ENCODE data around the gene ICOSLG.

The ICOSLG gene

GRCh38 chr21:44279354-44280260 lies 38.9 kb upstream of the ICOSLG start:
- FAIRE-seq: no peak
- no peak for DNase-seq (ENCODE audit: insufficient read length)
- TF ChIP-seq POLR2A (IDR thresholded peaks at IDR 0.05; ENCODE audit: low read depth, low read length) (no peak), POLR2AphosphoS5 (IDR thresholded peaks at IDR 0.05; ENCODE audit: low read depth, low read length) (no peak), TAF1 (IDR thresholded peaks at IDR 0.05; ENCODE audit: borderline replicate concordance, low read depth, low read length) (no peak)

DNA sequence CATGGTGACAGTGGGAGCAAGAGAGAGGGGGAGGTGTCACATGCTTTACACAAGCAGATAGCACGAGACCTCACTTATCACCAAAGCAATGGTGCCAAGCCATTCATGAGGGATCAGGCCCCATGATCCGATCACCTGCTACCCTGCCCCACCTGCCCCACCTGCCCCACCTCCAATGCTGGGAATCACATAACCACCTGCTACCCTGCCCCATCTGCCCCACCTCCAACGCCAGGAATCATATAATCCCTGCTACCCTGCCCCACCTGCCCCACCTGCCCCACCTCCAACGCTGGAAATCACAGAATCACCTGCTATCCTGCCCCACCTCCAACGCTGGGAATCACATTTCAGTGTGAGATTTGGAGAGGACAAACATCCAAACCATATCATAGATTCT lies 34.3 kb upstream of the ICOSLG start:
- DNase-seq (ENCODE audit: insufficient read length) (no peak), FAIRE-seq (no peak)
- TF ChIP-seq POLR2A (IDR thresholded peaks at IDR 0.05; ENCODE audit: low read depth, low read length) (no peak), POLR2AphosphoS5 (IDR thresholded peaks at IDR 0.05; ENCODE audit: low read depth, low read length) (no peak), TAF1 (IDR thresholded peaks at IDR 0.05; ENCODE audit: borderline replicate concordance, low read depth, low read length) (no peak)

DNA sequence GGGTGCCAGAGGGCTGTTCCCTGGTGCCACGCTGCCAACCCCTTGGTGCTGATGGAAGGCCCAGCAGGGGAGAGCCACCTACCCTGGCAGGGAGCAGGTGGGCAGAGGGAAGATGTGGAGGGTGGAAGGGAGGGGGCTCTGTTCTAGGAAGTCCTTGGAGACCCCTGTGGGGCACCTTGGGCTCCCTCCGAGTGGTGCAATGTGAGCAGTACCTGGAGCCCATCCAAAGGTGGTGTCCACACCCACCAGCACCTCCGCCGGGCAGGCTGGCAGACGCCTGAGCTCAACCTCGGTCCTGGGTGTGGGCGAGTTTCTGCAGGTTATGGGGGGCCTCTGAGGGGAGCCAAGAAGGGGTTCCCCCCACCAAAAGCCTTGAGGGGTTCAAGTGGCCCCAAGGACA lies 32.3 kb upstream of the ICOSLG start:
- FAIRE-seq (no peak), DNase-seq (ENCODE audit: insufficient read length) (no peak)
- TF ChIP-seq TAF1 (IDR thresholded peaks at IDR 0.05; ENCODE audit: borderline replicate concordance, low read depth, low read length): no peak
- TF ChIP-seq POLR2A (IDR thresholded peaks at IDR 0.05; ENCODE audit: low read depth, low read length): no peak
- TF ChIP-seq POLR2AphosphoS5 (IDR thresholded peaks at IDR 0.05; ENCODE audit: low read depth, low read length): no peak

- DNase-seq (ENCODE audit: insufficient read length) (no peak), FAIRE-seq (no peak)
- TF ChIP-seq TAF1 (IDR thresholded peaks at IDR 0.05; ENCODE audit: borderline replicate concordance, low read depth, low read length): no peak
- no peak for TF ChIP-seq POLR2A (IDR thresholded peaks at IDR 0.05; ENCODE audit: low read depth, low read length)
- TF ChIP-seq POLR2AphosphoS5 (IDR thresholded peaks at IDR 0.05; ENCODE audit: low read depth, low read length): no peak
Observed at GRCh38 chr21:44272284-44272858, 31.6 kb upstream of the ICOSLG start.

DNA sequence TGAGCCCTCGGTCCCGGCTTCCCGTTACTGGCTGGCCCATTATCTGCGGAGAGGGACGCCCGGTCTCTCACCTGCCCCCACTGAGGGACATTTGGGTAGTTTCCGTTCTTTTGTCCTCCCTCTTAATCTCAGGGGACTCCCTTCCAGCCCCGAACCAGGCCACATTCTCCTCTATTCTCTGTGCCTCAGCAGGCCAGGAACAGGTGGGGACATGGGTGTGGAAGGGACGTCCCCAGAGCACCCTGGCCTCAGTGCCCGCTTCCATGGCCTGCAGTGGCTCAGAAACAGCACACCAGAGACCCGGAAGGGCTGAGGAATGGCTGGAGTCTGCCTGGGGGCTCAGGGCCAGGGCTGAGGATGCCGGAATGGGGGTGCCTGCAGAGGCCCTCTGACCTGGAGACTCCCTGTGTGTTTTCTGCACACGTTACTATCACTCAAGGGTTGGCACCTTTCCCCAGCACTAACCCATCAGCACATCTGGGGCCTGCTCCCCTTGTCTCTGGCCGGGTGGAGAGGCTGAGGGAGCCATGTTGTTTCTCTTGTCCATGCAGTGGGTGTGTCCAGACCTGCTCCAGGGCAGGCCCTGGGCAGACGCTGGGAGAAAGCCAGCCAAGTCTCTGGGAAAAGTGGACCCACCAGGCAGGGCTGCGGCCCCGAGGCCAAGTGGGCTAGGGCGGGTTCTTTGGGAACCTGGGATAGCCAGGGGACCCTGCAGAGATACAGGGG lies 31.0 kb upstream of the ICOSLG start:
- no peak for FAIRE-seq
- DNase-seq (ENCODE audit: insufficient read length): no peak
- no peak for TF ChIP-seq POLR2AphosphoS5 (IDR thresholded peaks at IDR 0.05; ENCODE audit: low read depth, low read length)
- TF ChIP-seq TAF1 (IDR thresholded peaks at IDR 0.05; ENCODE audit: borderline replicate concordance, low read depth, low read length): no peak
- no peak for TF ChIP-seq POLR2A (IDR thresholded peaks at IDR 0.05; ENCODE audit: low read depth, low read length)

- DNase-seq (ENCODE audit: insufficient read length): no peak
- FAIRE-seq: no peak
- TF ChIP-seq POLR2A (IDR thresholded peaks at IDR 0.05; ENCODE audit: low read depth, low read length): no peak
- no peak for TF ChIP-seq POLR2AphosphoS5 (IDR thresholded peaks at IDR 0.05; ENCODE audit: low read depth, low read length)
- TF ChIP-seq TAF1 (IDR thresholded peaks at IDR 0.05; ENCODE audit: borderline replicate concordance, low read depth, low read length): no peak
Observed at GRCh38 chr21:44269090-44269489, 28.3 kb upstream of the ICOSLG start.

GRCh38 chr21:44267655-44268142 lies 27.0 kb upstream of the ICOSLG start:
- DNase-seq (ENCODE audit: insufficient read length) (no peak), FAIRE-seq (no peak)
- no peak for TF ChIP-seq POLR2A (IDR thresholded peaks at IDR 0.05; ENCODE audit: low read depth, low read length)
- no peak for TF ChIP-seq TAF1 (IDR thresholded peaks at IDR 0.05; ENCODE audit: borderline replicate concordance, low read depth, low read length)
- no peak for TF ChIP-seq POLR2AphosphoS5 (IDR thresholded peaks at IDR 0.05; ENCODE audit: low read depth, low read length)

DNA sequence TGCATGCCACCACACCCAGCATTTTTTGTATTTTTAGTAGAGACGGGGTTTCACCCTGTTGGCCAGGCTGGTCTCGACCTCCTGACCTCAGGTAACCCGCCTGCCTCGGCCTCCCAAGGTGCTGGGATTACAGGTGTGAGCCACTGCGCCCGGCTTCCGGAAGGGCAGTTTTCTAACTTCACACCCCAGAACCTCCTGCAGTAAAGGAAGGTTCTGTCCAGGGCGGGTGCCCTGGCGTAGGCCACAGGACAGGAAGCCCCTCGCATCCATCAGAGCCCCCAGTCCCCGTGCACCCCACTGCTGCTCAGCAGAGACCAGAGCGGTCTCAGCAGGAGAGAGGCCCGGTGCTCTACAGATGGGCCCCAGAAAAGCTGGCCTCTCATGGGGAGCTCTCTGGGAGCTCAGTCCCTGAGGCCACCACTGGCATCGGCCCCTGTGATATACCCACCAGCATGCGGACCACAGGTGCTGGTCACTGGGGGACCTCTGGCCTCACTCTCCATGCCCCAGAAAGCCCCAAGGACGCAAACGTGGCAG lies 25.1 kb upstream of the ICOSLG start:
- TF ChIP-seq POLR2A (IDR thresholded peaks at IDR 0.05; ENCODE audit: low read depth, low read length) (no peak), POLR2AphosphoS5 (IDR thresholded peaks at IDR 0.05; ENCODE audit: low read depth, low read length) (no peak), TAF1 (IDR thresholded peaks at IDR 0.05; ENCODE audit: borderline replicate concordance, low read depth, low read length) (no peak)
- FAIRE-seq (no peak), DNase-seq (ENCODE audit: insufficient read length) (no peak)

DNA sequence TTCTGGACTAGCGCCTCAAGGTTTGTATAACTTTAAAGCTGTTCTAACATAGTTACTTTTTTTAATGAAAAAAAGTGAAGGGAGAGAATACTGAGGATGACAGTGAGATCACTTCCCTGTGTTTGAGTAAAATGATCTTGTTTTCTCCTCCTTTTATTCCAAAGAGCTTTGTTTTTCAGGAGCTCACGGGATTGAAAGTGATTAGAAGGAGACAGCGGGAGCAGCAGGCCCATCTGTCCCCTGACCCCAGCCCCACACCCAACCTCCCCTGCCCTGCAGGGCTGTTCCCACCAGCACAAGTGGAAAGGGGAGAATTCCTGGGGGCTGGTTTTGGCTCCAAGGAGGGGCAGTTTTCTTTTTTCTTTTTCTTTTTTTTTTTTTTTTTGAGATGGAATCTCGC lies 23.0 kb upstream of the ICOSLG start:
- DNase-seq (ENCODE audit: insufficient read length): no peak
- no peak for FAIRE-seq
- TF ChIP-seq POLR2A (IDR thresholded peaks at IDR 0.05; ENCODE audit: low read depth, low read length) (no peak), POLR2AphosphoS5 (IDR thresholded peaks at IDR 0.05; ENCODE audit: low read depth, low read length) (no peak), TAF1 (IDR thresholded peaks at IDR 0.05; ENCODE audit: borderline replicate concordance, low read depth, low read length) (no peak)

- DNase-seq (ENCODE audit: insufficient read length) (no peak), FAIRE-seq (no peak)
- no peak for TF ChIP-seq TAF1 (IDR thresholded peaks at IDR 0.05; ENCODE audit: borderline replicate concordance, low read depth, low read length)
- no peak for TF ChIP-seq POLR2AphosphoS5 (IDR thresholded peaks at IDR 0.05; ENCODE audit: low read depth, low read length)
- no peak for TF ChIP-seq POLR2A (IDR thresholded peaks at IDR 0.05; ENCODE audit: low read depth, low read length)
Observed at GRCh38 chr21:44263221-44263760, 22.5 kb upstream of the ICOSLG start.

Measured in GM12892 (cell line).